ENCODE results near the gene USP37.

USP37 gene

DNA sequence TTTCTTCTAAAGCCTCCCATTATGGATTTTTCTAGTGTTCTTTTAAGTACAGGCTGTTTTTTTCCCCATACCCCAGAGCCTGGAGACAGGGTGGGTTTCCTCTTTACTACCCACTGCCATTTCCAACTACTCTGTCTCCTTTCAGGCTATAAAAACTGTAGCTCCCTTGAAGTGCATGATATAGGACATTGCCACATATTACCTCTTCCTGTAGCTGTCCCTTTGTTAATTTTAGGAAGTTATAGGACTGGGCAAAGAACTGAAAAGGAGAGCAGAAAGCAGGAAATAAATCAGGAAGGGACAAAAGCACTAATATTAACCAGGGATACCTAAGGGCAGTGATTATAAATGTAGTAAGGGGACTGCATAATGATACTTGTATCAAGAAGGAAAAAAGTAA, 95.2 kb downstream of the USP37 start:
- H2AFZ ChIP-seq (ENCODE audit: low read depth, low read length) = no peak overlapping the region
- H3K23ac ChIP-seq (ENCODE audit: low read length in 2 of 2) = no peak overlapping the region
- no peak overlapping the region for H2BK120ac ChIP-seq (ENCODE audit: low read depth, low read length)
- H3K14ac ChIP-seq (ENCODE audit: low read length in 2 of 2) = no peak overlapping the region
- no peak overlapping the region for H3K9ac ChIP-seq (ENCODE audit: low read length)
- H3K27ac ChIP-seq (ENCODE audit: low read length, poor library complexity, severe bottlenecking) = no peak overlapping the region
- no peaks in the 10 kb centered on the region for H3K9me3 ChIP-seq (ENCODE audit: control insufficient read depth, low read length)
- H2BK5ac ChIP-seq (ENCODE audit: low read depth, low read length, poor library complexity, severe bottlenecking) = no peak overlapping the region
- H3K4me3 ChIP-seq (ENCODE audit: insufficient read depth in 1 of 2, low read depth in 1 of 2, low read length in 2 of 2) = no peak overlapping the region
- no peak overlapping the region for H2AK5ac ChIP-seq (ENCODE audit: low read length, severe bottlenecking)
- H4K91ac ChIP-seq (ENCODE audit: low read length) = no peak overlapping the region
- no peaks in the 10 kb centered on the region for H3K4me1 ChIP-seq (ENCODE audit: control insufficient read depth, insufficient read depth, low read depth, low read length)
- H3K27me3 ChIP-seq (ENCODE audit: control insufficient read depth in 1 of 2, insufficient read depth in 1 of 2, low read length in 2 of 2) = no peaks in the 10 kb centered on the region
- H3K18ac ChIP-seq (ENCODE audit: low read depth in 1 of 2, low read length in 2 of 2) = no peak overlapping the region
- H2BK15ac ChIP-seq (ENCODE audit: low read depth, poor library complexity, severe bottlenecking) = no peak overlapping the region
- H3K4ac ChIP-seq (ENCODE audit: low read depth in 1 of 2, low read length in 2 of 2) = no peak overlapping the region
- peaks cover 8 to 28% of the 10 kb centered on the region in 2 experiments for H3K36me3 ChIP-seq (ENCODE audit: control insufficient read depth in 1 of 2, insufficient read depth in 2 of 2, low read depth in 1 of 2, low read length in 2 of 2)
- DNase-seq = no peak
- H3K79me1 ChIP-seq (replicated peaks; ENCODE audit: low read length, poor library complexity, severe bottlenecking) = peaks cover 4% of the 10 kb centered on the region
- no peak overlapping the region for H4K8ac ChIP-seq (ENCODE audit: low read length)
- H3K4me2 ChIP-seq (ENCODE audit: low read length, poor library complexity, severe bottlenecking) = no peak overlapping the region
- no peak overlapping the region for H2BK12ac ChIP-seq (ENCODE audit: low read length in 2 of 2)

DNA sequence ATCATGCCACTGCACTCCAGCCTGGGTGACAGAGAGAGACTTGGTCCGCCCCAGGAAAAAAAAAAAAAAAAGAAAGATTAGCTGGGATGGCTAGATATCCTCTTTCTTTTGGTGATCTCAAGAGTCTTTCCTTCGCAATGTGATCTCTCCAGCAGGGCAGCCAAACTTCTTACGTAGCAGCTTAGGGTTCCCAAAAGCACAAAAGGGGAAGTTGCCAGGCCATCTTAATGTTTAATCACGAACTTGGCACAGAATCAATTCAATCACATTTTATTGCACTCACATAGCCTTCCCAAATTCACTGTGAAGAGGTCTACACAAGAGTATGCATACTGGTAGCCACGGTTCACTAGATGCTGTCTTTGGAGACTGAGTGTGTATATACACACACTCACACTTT, 96.2 kb downstream of the USP37 start:
- no peak for DNase-seq
- Histone ChIP-seq H3K36me3 (ENCODE audit: control insufficient read depth in 1 of 2, insufficient read depth in 2 of 2, low read depth in 1 of 2, low read length in 2 of 2) (peaks cover 8 to 27% of the 10 kb centered on the region in 2 experiments), H3K4me3 (ENCODE audit: insufficient read depth in 1 of 2, low read depth in 1 of 2, low read length in 2 of 2) (no peak overlapping the region), H3K27ac (ENCODE audit: low read length, poor library complexity, severe bottlenecking) (no peak overlapping the region), H3K9ac (ENCODE audit: low read length) (no peak overlapping the region), H4K8ac (ENCODE audit: low read length) (no peak overlapping the region), H3K4me2 (ENCODE audit: low read length, poor library complexity, severe bottlenecking) (no peak overlapping the region), H3K18ac (ENCODE audit: low read depth in 1 of 2, low read length in 2 of 2) (no peak overlapping the region), H3K4ac (ENCODE audit: low read depth in 1 of 2, low read length in 2 of 2) (no peak overlapping the region), H2BK5ac (ENCODE audit: low read depth, low read length, poor library complexity, severe bottlenecking) (no peak overlapping the region), H2BK15ac (ENCODE audit: low read depth, poor library complexity, severe bottlenecking) (no peak overlapping the region), H2BK120ac (ENCODE audit: low read depth, low read length) (no peak overlapping the region), H2AK5ac (ENCODE audit: low read length, severe bottlenecking) (no peak overlapping the region), H3K14ac (ENCODE audit: low read length in 2 of 2) (no peak overlapping the region), H2AFZ (ENCODE audit: low read depth, low read length) (no peak overlapping the region), H3K79me1 (replicated peaks; ENCODE audit: low read length, poor library complexity, severe bottlenecking) (peaks cover 4% of the 10 kb centered on the region), H3K27me3 (ENCODE audit: control insufficient read depth in 1 of 2, insufficient read depth in 1 of 2, low read length in 2 of 2) (no peaks in the 10 kb centered on the region), H2BK12ac (ENCODE audit: low read length in 2 of 2) (no peak overlapping the region), H3K23ac (ENCODE audit: low read length in 2 of 2) (no peak overlapping the region), H4K91ac (ENCODE audit: low read length) (no peak overlapping the region), H3K4me1 (ENCODE audit: control insufficient read depth, insufficient read depth, low read depth, low read length) (no peaks in the 10 kb centered on the region), H3K9me3 (ENCODE audit: control insufficient read depth, low read length) (no peaks in the 10 kb centered on the region)
- 92% methylated on average over 5 of the region's 5 CpGs for WGBS

DNA sequence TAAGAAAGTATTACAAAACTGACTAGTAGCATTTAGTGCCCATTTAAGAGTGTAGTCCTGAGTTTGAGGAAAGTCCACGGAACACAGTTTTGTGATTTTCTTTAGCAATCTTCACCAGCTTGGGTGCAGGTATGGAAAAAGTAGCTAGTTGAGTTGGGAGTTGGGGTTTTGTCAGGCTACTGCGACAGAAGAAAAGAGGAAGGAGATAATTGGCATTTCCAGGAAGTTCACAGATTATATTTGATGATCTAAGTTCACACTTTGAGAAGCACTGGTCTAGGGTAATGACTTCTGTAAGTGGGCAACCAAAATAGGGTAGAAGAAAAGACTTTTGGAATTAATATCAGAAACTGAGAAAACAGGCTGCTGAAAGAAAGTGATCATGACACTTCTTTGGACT, 97.1 kb downstream of the USP37 start:
- peaks cover 4 to 21% of the 10 kb centered on the region in 2 experiments for H3K36me3 ChIP-seq (ENCODE audit: control insufficient read depth in 1 of 2, insufficient read depth in 2 of 2, low read depth in 1 of 2, low read length in 2 of 2)
- H3K27ac ChIP-seq (ENCODE audit: low read length, poor library complexity, severe bottlenecking) = no peak overlapping the region
- WGBS = 98% methylated on average over 2 of the region's 2 CpGs
- no peak for DNase-seq
- H2BK12ac ChIP-seq (ENCODE audit: low read length in 2 of 2) = no peak overlapping the region
- no peaks in the 10 kb centered on the region for H3K4me1 ChIP-seq (ENCODE audit: control insufficient read depth, insufficient read depth, low read depth, low read length)
- no peak overlapping the region for H3K4me2 ChIP-seq (ENCODE audit: low read length, poor library complexity, severe bottlenecking)
- H3K9ac ChIP-seq (ENCODE audit: low read length) = no peak overlapping the region
- H3K27me3 ChIP-seq (ENCODE audit: control insufficient read depth in 1 of 2, insufficient read depth in 1 of 2, low read length in 2 of 2) = no peaks in the 10 kb centered on the region
- H2BK120ac ChIP-seq (ENCODE audit: low read depth, low read length) = no peak overlapping the region
- peaks cover 1% of the 10 kb centered on the region for H3K79me1 ChIP-seq (replicated peaks; ENCODE audit: low read length, poor library complexity, severe bottlenecking)
- H4K91ac ChIP-seq (ENCODE audit: low read length) = no peak overlapping the region
- H4K8ac ChIP-seq (ENCODE audit: low read length) = no peak overlapping the region
- H2BK5ac ChIP-seq (ENCODE audit: low read depth, low read length, poor library complexity, severe bottlenecking) = no peak overlapping the region
- no peak overlapping the region for H3K4me3 ChIP-seq (ENCODE audit: insufficient read depth in 1 of 2, low read depth in 1 of 2, low read length in 2 of 2)
- H3K9me3 ChIP-seq (ENCODE audit: control insufficient read depth, low read length) = no peaks in the 10 kb centered on the region
- no peak overlapping the region for H2AFZ ChIP-seq (ENCODE audit: low read depth, low read length)
- no peak overlapping the region for H3K4ac ChIP-seq (ENCODE audit: low read depth in 1 of 2, low read length in 2 of 2)
- H2BK15ac ChIP-seq (ENCODE audit: low read depth, poor library complexity, severe bottlenecking) = no peak overlapping the region
- H3K23ac ChIP-seq (ENCODE audit: low read length in 2 of 2) = no peak overlapping the region
- no peak overlapping the region for H2AK5ac ChIP-seq (ENCODE audit: low read length, severe bottlenecking)
- no peak overlapping the region for H3K14ac ChIP-seq (ENCODE audit: low read length in 2 of 2)
- H3K18ac ChIP-seq (ENCODE audit: low read depth in 1 of 2, low read length in 2 of 2) = no peak overlapping the region

DNA sequence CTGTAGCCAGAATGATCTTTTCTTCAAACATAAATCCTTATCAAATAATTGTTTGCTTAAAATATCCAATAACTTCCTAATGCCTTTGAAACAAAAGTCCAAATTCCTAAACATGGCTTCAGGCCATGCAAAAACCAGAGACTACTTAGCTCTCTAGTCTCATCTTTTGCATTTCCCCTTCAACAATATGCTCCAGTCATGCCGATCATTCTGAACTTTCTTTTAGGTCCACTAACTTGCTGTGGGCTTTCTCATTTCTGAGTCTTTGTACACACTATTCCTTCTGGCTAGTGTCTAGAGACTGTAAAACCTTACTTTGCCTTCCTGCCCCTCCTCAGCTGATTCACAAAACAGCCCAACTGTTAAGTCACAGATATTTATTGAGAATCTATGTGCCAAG, 97.7 kb downstream of the USP37 start:
- Histone ChIP-seq H3K4me2 (ENCODE audit: low read length, poor library complexity, severe bottlenecking) (no peak overlapping the region), H2BK120ac (ENCODE audit: low read depth, low read length) (no peak overlapping the region), H2BK5ac (ENCODE audit: low read depth, low read length, poor library complexity, severe bottlenecking) (no peak overlapping the region), H2BK12ac (ENCODE audit: low read length in 2 of 2) (no peak overlapping the region), H3K27me3 (ENCODE audit: control insufficient read depth in 1 of 2, insufficient read depth in 1 of 2, low read length in 2 of 2) (no peaks in the 10 kb centered on the region), H3K9ac (ENCODE audit: low read length) (no peak overlapping the region), H2BK15ac (ENCODE audit: low read depth, poor library complexity, severe bottlenecking) (no peak overlapping the region), H3K79me1 (replicated peaks; ENCODE audit: low read length, poor library complexity, severe bottlenecking) (peaks cover 1% of the 10 kb centered on the region), H3K14ac (ENCODE audit: low read length in 2 of 2) (no peak overlapping the region), H4K8ac (ENCODE audit: low read length) (no peak overlapping the region), H3K18ac (ENCODE audit: low read depth in 1 of 2, low read length in 2 of 2) (no peak overlapping the region), H3K4me1 (ENCODE audit: control insufficient read depth, insufficient read depth, low read depth, low read length) (no peaks in the 10 kb centered on the region), H2AK5ac (ENCODE audit: low read length, severe bottlenecking) (no peak overlapping the region), H2AFZ (ENCODE audit: low read depth, low read length) (no peak overlapping the region), H3K27ac (ENCODE audit: low read length, poor library complexity, severe bottlenecking) (no peak overlapping the region), H3K36me3 (ENCODE audit: control insufficient read depth in 1 of 2, insufficient read depth in 2 of 2, low read depth in 1 of 2, low read length in 2 of 2) (peaks cover 4 to 20% of the 10 kb centered on the region in 2 experiments), H3K4ac (ENCODE audit: low read depth in 1 of 2, low read length in 2 of 2) (no peak overlapping the region), H4K91ac (ENCODE audit: low read length) (no peak overlapping the region), H3K23ac (ENCODE audit: low read length in 2 of 2) (no peak overlapping the region), H3K9me3 (ENCODE audit: control insufficient read depth, low read length) (no peaks in the 10 kb centered on the region), H3K4me3 (ENCODE audit: insufficient read depth in 1 of 2, low read depth in 1 of 2, low read length in 2 of 2) (no peak overlapping the region)
- WGBS = 0% methylated on average over 1 of the region's 1 CpG
- DNase-seq = no peak

Data from mesenchymal stem cell (in vitro differentiated cells and primary cell).